Brain microvascular endothelial cell (primary cell): ENCODE data around the gene PHF19.

ENCODE experiments used
- DNase-seq: peaks from one replicate; pipeline ENCODE4 v3.0.0-alpha.2; 2020
- H3K27ac ChIP-seq: fragments of 250-450 bp; sonication (Bioruptor Pico); 2 replicates; pipeline ENCODE4 v1.5.1; 2020; ENCODE audit warnings: mild to moderate bottlenecking, moderate library complexity
- H3K27me3 ChIP-seq: fragments of 250-450 bp; sonication (Bioruptor Pico); replicated peaks from 2 replicates; pipeline ENCODE4 v1.5.1; 2020; ENCODE audit warnings: mild to moderate bottlenecking
- H3K36me3 ChIP-seq: fragments of 250-450 bp; sonication (Bioruptor Pico); replicated peaks from 2 replicates; pipeline ENCODE4 v1.5.1; 2020; ENCODE audit warnings: mild to moderate bottlenecking
- H3K4me3 ChIP-seq: 2 replicates; pipeline ENCODE4 v1.5.1; 2011; ENCODE audit warnings: low read depth, mild to moderate bottlenecking, control low read depth, low read length, moderate library complexity
- CTCF ChIP-seq: IDR thresholded peaks from 2 replicates; pipeline ENCODE4 v1.5.1; 2011; ENCODE audit warnings: low read depth, mild to moderate bottlenecking, moderate library complexity, low read length, control low read depth, inconsistent platforms; ENCODE audit errors: missing control alignments
- in situ Hi-C: cut with HindIII; loops from 2 replicates; pipeline ENCODE4 v1.10.0; 2017; ENCODE audit warnings: low sequenced_read_pairs, low pct_ligation_motif_present

Gene PHF19

GRCh38 chr9:120876842-120877240 lies at the start of gene PHF19:
Gene PHF19, minus strand, starts transcription at chr9:120877188. Its CDS starts 2,447 bp downstream, at chr9:120874741.
- in situ Hi-C loops: no loop called here
- H3K27ac ChIP-seq: peak within 1 kb of the TSS; percentile 36
- peak within 1 kb of the TSS; percentile 70 for H3K4me3 ChIP-seq
- H3K27me3 ChIP-seq: no peaks in the 10 kb centered on the region
- H3K36me3 ChIP-seq: peaks cover 2% of the 10 kb centered on the region
- TF ChIP-seq CTCF: no peak
- no peak for DNase-seq

- no peak for DNase-seq
- Histone ChIP-seq H3K27me3 (no peaks in the 10 kb centered on the region), H3K36me3 (no peaks in the 10 kb centered on the region), H3K27ac (peak within 1 kb of the TSS; percentile 51), H3K4me3 (no peak within 1 kb of the TSS)
- in situ Hi-C loops: no loop called here
- no peak for TF ChIP-seq CTCF
Measured at GRCh38 chr9:120926397-120926928, 49.5 kb upstream of the PHF19 start, which contains the start of gene TRAF1. Gene TRAF1, minus strand, starts transcription at chr9:120926796. Its CDS starts 721 bp downstream, at chr9:120926075.

GRCh38 chr9:120925535-120926396 lies 48.8 kb upstream of the PHF19 start:
- Histone ChIP-seq H3K36me3 (no peaks in the 10 kb centered on the region), H3K4me3 (no peak overlapping the region), H3K27ac (peak overlapping the region; percentile 51), H3K27me3 (no peaks in the 10 kb centered on the region)
- no peak for TF ChIP-seq CTCF
- peak; percentile 92 for DNase-seq
- in situ Hi-C loops: no loop called here

GRCh38 chr9:120924698-120925534 lies 47.9 kb upstream of the PHF19 start:
- no peak for TF ChIP-seq CTCF
- no peak overlapping the region for H3K27ac ChIP-seq
- H3K36me3 ChIP-seq: no peaks in the 10 kb centered on the region
- no peaks in the 10 kb centered on the region for H3K27me3 ChIP-seq
- DNase-seq: no peak
- in situ Hi-C loops: no loop called here
- H3K4me3 ChIP-seq: no peak overlapping the region

GRCh38 chr9:120923620-120924328 lies 46.8 kb upstream of the PHF19 start:
- no peak for DNase-seq
- Histone ChIP-seq H3K36me3 (no peaks in the 10 kb centered on the region), H3K27me3 (no peaks in the 10 kb centered on the region), H3K4me3 (no peak overlapping the region), H3K27ac (no peak overlapping the region)
- no peak for TF ChIP-seq CTCF
- in situ Hi-C loops: no loop called here
